Activated T-cell treated with anti-CD3 and anti-CD28 coated beads for 24 hours (primary cell): ENCODE results near the gene MIOS.
"Not testable (repeated sequence)": the region's sequence is repeated elsewhere in the genome, so short reads cannot be mapped to it uniquely, and the experiment has no call there.

ENCODE experiments used
- DNase-seq: peaks from one replicate; pipeline ENCODE4 v3.0.0-alpha.2; 2020; ENCODE audit warnings: low read depth

The MIOS gene

DNA sequence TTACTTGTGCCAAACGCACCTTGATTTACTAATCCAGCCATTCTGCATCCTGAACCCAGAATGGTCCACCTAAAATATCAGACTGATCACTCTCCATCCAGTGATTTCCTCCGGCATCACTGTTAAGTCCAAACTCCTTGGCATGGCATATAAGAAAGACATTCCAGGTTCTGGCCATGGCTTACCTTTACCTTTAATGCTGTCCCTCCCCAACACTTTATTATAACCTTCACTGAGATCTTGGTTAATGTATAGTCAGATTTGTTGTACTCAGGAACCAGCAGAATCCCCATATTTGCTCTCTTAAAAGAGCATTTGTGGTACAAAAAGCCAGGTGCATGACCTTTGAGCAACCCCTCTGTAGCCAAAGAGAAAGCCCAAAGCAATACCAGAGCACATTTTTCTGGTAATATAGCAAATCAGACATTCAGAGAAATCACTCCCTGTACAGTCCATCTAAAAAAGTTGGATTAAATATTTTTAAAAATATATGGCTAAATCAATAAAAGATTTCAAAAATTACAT, 84.1 kb downstream of the MIOS start:
- DNase-seq, result no peak

DNA sequence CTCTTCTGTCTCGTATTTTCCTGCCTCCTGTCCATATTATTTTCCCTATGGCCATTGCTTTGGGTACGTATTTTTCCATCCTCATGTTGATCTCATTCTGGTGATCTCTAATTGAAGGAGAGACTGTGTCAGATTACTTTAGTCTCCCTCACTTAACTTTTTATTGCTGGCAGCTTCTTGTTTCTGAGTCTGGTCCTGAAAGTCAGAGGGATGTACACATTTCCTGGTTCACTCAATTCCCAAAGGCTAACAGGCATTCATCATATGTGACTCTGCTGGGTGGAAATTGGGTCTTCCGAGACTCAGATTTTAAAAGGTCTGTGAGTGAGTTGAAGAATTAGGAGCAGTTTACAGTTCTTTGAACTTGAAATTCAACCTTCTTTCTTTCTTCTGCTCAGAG, 84.8 kb downstream of the MIOS start:
- no peak for DNase-seq

DNA sequence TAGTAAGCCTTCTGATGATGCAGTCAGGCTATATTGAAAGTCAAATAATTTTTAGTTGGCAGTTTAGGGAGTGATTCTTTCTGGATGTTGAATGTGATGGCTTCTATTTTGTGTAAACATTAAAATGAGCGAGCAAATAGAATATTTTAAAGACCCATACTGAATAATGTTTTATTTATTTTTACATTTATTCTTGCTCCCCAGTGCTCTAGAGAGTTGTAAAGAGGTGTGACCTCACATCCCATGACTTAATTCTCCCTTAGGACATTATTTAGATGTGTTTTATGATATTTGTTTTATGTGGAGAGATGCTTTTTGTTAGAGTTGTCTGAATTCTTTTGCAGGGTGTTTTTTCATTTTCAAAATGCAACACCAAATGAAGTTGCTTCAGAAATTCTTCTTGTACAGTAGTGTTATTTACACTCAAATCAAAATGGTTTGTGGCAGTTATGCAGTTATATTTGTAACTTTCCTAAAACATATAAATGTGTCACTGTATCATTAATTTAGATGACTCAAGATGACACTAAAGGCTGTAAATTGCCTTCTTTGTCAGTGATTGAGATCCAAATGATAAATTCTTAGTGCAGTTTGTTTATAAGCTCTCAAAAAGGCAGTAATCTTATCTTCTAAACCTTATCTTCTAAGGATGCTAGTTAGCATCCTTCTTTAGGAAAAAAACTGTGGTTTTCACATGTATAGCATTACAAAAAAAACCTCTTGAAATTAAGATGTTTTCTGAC, 86.3 kb downstream of the MIOS start:
- DNase-seq, result no peak

DNA sequence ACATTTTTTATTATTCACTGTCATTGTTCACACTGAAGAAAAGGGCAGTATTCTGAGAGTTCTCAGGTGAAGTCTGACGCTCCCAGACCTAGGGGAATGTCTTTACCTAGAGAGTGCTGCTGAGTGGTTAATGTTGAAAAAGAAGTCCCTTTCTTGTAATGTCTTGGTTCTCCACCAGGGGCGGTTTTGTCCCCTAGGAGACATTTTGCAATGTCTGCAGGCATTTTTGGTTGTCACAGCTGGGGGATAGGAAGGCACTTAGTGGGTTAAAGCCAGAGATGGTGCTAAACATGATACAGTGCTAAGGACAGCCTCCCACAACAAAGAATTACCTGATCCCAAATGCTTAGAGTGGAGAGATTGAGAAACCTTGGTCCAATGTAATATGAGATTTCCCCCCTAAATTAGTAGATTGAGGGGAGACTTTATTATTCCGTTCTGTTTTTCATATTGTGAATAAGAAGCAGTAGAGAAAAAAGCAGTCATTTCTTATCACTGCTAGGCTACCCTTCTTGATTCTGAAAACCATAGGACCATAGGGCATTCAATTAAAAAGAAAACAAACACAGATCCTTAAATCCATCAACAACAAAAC, 87.0 kb downstream of the MIOS start:
- no peak for DNase-seq

DNA sequence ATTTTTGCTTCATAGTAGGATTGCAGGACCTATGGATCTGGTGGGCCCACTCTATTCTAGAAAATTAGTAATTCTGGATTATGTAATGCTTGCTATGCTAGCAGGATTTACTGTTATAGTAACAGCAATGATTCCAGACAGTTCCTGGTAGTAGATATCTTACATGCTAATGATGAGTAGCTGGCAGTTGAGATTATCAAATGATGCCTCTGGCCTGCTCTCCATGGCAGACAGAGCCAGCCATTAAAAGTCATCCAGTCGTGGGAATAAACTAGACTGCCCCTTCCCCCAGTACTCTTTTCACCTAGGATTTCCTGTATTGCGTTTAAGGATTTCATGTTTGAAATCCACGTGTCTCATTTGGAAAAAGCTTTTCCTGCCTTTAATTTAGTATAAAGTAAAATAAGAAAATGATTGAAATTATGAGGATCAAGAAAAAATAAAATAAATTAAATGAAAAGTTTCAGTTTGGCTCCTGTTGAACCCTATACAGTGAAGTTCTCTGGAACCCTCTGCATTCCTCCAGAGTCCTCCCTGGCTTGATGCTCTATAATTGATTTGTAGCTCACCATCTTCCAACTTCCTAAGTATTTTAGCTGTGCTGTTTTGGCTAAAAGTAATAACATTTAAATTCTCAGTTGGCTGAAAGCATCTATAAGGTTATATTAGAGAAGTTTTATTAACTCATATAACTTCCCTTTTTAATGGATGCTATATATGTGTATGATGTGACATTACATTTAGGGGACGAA, 88.5 kb downstream of the MIOS start:
- DNase-seq, result no peak

DNA sequence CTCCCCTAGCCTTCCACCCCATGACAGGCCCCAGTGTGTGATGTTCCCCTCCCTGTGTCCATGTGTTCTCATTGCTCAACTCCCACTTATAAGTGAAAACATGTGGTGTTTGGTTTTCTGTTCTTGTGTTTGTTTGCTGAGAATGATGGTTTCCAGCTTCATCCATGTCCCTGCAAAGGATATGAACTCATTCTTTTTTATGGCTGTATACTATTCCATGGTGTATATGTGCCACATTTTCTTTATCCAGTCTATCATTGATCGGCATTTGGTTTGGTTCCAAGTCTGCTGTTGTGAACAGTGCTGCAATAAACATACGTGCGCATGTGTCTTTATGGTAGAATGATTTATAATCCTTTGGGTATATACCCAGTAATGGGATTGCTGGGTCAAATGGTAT, 89.8 kb downstream of the MIOS start:
- DNase-seq, result not testable (repeated sequence)
